GM13977 (cell line): Measurements from ENCODE around the gene GRID2.

Source experiments
- DNase-seq: peaks from one replicate; pipeline ENCODE4 v3.0.0; 2012; ENCODE audit warnings: low spot score
- CTCF ChIP-seq: IDR thresholded peaks from 2 replicates; pipeline ENCODE4 v1.5.1; 2012; ENCODE audit warnings: mild to moderate bottlenecking, control low read depth; ENCODE audit not compliant: insufficient read depth; ENCODE audit errors: extremely low read depth, missing control alignments
- in situ Hi-C: fragments of 300-500 bp; cut with MboI; formaldehyde crosslinking; loops from one replicate; pipeline ENCODE4 v1.12.0; 2022; ENCODE audit warnings: low sequenced_read_pairs, low pct_unique_long_range_greater_than_20kb, mixed read lengths, inconsistent platforms; ENCODE audit not compliant: unreplicated experiment

Gene GRID2

GRCh38 chr4:92599044-92599443 is 295.3 kb downstream of the GRID2 start:
- in situ Hi-C loops, result no loop called here
- no peak for TF ChIP-seq CTCF
- no peak for DNase-seq

GRCh38 chr4:92600638-92601037 is 296.9 kb downstream of the GRID2 start:
- in situ Hi-C loops, result no loop called here
- TF ChIP-seq CTCF, result no peak
- no peak for DNase-seq

GRCh38 chr4:92606227-92606626 is 302.5 kb downstream of the GRID2 start:
- no peak for DNase-seq
- TF ChIP-seq CTCF, result no peak
- in situ Hi-C loops, result no loop called here

- TF ChIP-seq CTCF, result no peak
- in situ Hi-C loops, result no loop called here
- no peak for DNase-seq
Observed at GRCh38 chr4:92615049-92615448, 311.3 kb downstream of the GRID2 start.

GRCh38 chr4:92618968-92619367 is 315.2 kb downstream of the GRID2 start:
- DNase-seq, result no peak
- no peak for TF ChIP-seq CTCF
- in situ Hi-C loops, result no loop called here

GRCh38 chr4:92629302-92629701 is 325.5 kb downstream of the GRID2 start:
- in situ Hi-C loops, result no loop called here
- no peak for TF ChIP-seq CTCF
- no peak for DNase-seq

GRCh38 chr4:92634882-92635281 is 331.1 kb downstream of the GRID2 start:
- TF ChIP-seq CTCF, result no peak

More at GRCh38 chr4:92634882-92635281, 331.1 kb downstream of the GRID2 start:
- DNase-seq, result no peak
- in situ Hi-C loops, result no loop called here
